Glutamatergic neuron (in vitro differentiated cells): ENCODE measurements around the gene CYLC2. TPM values are rescaled to one million over a fixed set of nuclear protein-coding genes. Genes with fewer than 3 reads are reported as not detected.

Experiments used
- DNase-seq: peaks from one replicate; pipeline ENCODE4 v3.0.0; 2022
- H3K27ac Mint-ChIP-seq: one replicate; pipeline ENCODE4 v1.8.0; 2020; ENCODE audit warnings: mild to moderate bottlenecking, mixed read lengths, inconsistent platforms; ENCODE audit not compliant: unreplicated experiment
- H3K27me3 Mint-ChIP-seq: one replicate; pipeline ENCODE4 v1.8.0; 2020; ENCODE audit warnings: mild to moderate bottlenecking, moderate library complexity, mixed read lengths, inconsistent platforms; ENCODE audit not compliant: unreplicated experiment
- H3K36me3 Mint-ChIP-seq: one replicate; pipeline ENCODE4 v1.8.0; 2020; ENCODE audit warnings: mild to moderate bottlenecking, mixed read lengths, inconsistent platforms; ENCODE audit not compliant: unreplicated experiment
- H3K4me1 Mint-ChIP-seq: one replicate; pipeline ENCODE4 v1.8.0; 2020; ENCODE audit warnings: mild to moderate bottlenecking, low read depth, mixed read lengths, inconsistent platforms; ENCODE audit not compliant: unreplicated experiment
- H3K4me3 Mint-ChIP-seq: one replicate; pipeline ENCODE4 v1.8.0; 2020; ENCODE audit warnings: mild to moderate bottlenecking, mixed read lengths, inconsistent platforms; ENCODE audit not compliant: unreplicated experiment
- H3K9me3 Mint-ChIP-seq: one replicate; pipeline ENCODE4 v1.8.0; 2020; ENCODE audit warnings: mild to moderate bottlenecking, moderate library complexity, mixed read lengths, inconsistent platforms; ENCODE audit not compliant: unreplicated experiment
- total RNA-seq: library from RNA; stranded (reverse); fragmentation: NEBNext Ultra II Directional; extraction: Animal tissue kit (Norgen Biotek cat#: 25700); gene quantifications from one replicate; pipeline ENCODE4 v1.2.1, GENCODE V29; 2021; ENCODE audit not compliant: unreplicated experiment
- TF ChIP-seq, protein P1 (sequence below): fragments of 200-600 bp; sonication (generic); IDR thresholded peaks from one replicate; pipeline ENCODE4 v1.5.0; 2021; ENCODE audit not compliant: partially characterized antibody, unreplicated experiment

Gene CYLC2
- total RNA-seq, 1 donor from 2014 or later, result not detected

DNA sequence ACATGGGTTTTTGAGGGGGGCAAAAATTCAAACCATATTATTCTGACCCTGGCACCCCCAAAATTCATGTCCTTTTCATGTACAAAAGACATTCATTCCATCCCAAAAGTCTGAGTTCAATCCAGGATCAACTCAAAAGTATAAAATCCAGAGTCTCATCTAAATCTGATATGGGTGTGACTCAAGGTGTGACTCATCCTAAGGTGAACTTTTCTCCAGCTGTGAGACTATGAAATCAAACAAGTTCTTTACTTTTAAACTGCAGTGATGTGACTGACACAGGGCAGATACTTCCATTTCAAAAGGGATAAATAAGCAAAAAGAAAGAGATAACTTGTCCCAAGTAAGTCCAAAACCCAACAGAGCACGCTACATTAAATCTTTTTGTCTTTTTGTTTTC, 20.6 kb upstream of the CYLC2 start:
- no peaks in the 10 kb centered on the region for H3K27me3 Mint-ChIP-seq
- H3K9me3 Mint-ChIP-seq, result peaks cover 3% of the 10 kb centered on the region
- no peak overlapping the region for H3K27ac Mint-ChIP-seq
- TF ChIP-seq, protein P1, sequence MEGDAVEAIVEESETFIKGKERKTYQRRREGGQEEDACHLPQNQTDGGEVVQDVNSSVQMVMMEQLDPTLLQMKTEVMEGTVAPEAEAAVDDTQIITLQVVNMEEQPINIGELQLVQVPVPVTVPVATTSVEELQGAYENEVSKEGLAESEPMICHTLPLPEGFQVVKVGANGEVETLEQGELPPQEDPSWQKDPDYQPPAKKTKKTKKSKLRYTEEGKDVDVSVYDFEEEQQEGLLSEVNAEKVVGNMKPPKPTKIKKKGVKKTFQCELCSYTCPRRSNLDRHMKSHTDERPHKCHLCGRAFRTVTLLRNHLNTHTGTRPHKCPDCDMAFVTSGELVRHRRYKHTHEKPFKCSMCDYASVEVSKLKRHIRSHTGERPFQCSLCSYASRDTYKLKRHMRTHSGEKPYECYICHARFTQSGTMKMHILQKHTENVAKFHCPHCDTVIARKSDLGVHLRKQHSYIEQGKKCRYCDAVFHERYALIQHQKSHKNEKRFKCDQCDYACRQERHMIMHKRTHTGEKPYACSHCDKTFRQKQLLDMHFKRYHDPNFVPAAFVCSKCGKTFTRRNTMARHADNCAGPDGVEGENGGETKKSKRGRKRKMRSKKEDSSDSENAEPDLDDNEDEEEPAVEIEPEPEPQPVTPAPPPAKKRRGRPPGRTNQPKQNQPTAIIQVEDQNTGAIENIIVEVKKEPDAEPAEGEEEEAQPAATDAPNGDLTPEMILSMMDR, result no peak
- no peak overlapping the region for H3K4me3 Mint-ChIP-seq
- DNase-seq, result no peak
- H3K4me1 Mint-ChIP-seq, result no peaks in the 10 kb centered on the region
- peaks cover 14% of the 10 kb centered on the region for H3K36me3 Mint-ChIP-seq

DNA sequence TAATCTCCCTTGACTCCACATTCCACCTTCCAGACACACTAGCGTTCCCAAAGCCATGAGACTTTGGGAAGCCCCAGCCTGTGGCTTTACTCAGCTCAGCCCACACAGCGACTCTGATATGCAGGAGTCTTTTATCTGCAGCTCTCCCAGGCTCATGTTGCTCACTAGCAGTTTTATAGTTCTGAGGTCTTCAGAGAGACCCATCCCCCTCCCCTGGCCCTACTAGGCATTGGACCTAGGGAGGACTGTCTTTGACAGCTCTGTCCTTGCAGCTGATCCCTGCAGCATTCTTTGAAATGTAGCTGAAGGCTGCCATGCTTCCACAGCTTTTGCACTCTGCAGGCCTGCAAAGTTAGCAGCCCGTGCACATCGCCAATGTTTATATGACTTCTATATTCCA, 19.9 kb upstream of the CYLC2 start:
- Mint-ChIP-seq H3K36me3 (peaks cover 13% of the 10 kb centered on the region), H3K9me3 (peaks cover 2% of the 10 kb centered on the region), H3K4me3 (no peak overlapping the region), H3K4me1 (no peaks in the 10 kb centered on the region), H3K27me3 (no peaks in the 10 kb centered on the region), H3K27ac (no peak overlapping the region)
- TF ChIP-seq, protein P1, result no peak
- no peak for DNase-seq

DNA sequence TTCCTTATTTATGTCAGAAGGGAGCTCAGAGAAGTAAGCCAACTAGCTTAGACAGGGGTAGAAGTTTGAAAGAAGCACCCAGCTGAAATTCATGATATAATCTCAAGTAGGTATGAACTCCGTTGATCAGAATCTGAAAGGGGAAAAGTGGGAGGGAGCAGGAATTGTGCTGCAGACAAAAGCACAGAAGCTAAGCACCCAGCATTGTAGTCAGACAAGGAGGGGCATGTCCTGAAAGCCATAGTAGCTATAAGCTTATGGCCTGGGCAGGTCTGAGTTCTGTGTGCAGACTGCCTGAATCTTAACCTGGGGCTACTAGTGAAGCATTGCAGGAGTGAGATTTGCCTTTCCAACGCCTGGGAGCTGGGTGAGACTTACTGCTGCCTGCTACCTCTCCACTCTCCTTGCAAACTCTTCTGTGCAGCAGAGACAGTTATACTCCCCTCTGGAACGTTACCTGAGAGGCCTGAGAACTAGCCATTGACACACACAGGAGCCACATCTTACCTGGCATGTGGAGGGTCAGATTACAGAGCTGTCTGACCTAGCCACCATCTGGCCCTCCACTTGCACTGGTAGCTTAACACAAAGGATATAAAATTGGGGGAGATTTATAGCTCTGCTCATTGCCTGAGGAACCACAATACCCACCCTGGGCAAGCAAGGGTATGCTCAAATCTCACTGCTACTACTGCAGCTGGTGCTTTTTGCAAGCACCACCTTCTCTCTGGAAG, 9.8 kb upstream of the CYLC2 start:
- no peaks in the 10 kb centered on the region for H3K4me1 Mint-ChIP-seq
- no peak for DNase-seq
- H3K9me3 Mint-ChIP-seq, result peaks cover 2% of the 10 kb centered on the region
- H3K27ac Mint-ChIP-seq, result no peak overlapping the region
- no peaks in the 10 kb centered on the region for H3K27me3 Mint-ChIP-seq
- TF ChIP-seq, protein P1, result no peak
- H3K4me3 Mint-ChIP-seq, result no peak overlapping the region
- H3K36me3 Mint-ChIP-seq, result no peaks in the 10 kb centered on the region

DNA sequence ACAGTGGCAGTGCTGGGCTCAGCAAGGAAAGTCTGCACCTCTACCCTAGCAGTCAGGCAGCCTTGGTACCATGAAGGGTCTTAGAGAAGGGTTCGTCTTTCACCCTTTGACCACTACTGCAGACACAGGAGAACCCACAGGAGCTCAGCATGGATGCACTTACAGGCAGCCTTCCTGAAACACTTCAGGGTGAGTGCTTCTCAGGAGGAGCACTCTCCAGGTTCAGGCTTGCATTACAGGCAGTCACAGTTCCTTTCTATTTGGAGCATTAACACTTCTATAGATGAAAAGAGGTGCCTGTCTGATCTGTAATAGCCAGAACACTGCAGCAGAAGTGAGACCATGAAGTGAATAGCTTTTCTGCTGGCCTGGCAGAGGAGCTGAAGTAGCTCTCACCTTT, 8.7 kb upstream of the CYLC2 start:
- DNase-seq, result no peak
- no peaks in the 10 kb centered on the region for H3K27me3 Mint-ChIP-seq
- peaks cover 2% of the 10 kb centered on the region for H3K9me3 Mint-ChIP-seq
- H3K4me3 Mint-ChIP-seq, result no peak overlapping the region
- H3K36me3 Mint-ChIP-seq, result no peaks in the 10 kb centered on the region
- TF ChIP-seq, protein P1, result no peak
- no peak overlapping the region for H3K27ac Mint-ChIP-seq
- no peaks in the 10 kb centered on the region for H3K4me1 Mint-ChIP-seq

DNA sequence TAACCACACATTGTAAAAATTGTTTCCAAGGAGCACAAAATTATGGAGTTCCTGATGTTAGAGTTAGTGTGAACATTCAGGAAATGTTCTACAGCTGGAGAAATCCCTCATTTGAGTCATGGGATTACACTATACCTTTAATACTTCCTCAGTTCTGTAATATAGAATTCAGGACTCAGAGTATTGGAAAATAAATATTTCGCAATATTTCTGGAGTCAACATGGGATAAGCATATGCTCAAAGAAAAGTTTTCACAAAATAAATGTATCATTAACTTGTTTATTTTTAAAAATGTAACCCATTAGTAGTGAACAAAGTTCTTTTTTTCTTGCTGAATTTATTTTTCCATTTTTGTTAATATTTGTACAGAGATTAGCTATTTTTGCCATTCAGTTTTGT, 8.6 kb downstream of the CYLC2 start:
- H3K27me3 Mint-ChIP-seq, result peaks cover 4% of the 10 kb centered on the region
- H3K9me3 Mint-ChIP-seq, result no peaks in the 10 kb centered on the region
- H3K27ac Mint-ChIP-seq, result no peak overlapping the region
- H3K4me3 Mint-ChIP-seq, result no peak overlapping the region
- no peak for DNase-seq
- TF ChIP-seq, protein P1, result no peak
- H3K4me1 Mint-ChIP-seq, result no peaks in the 10 kb centered on the region
- no peaks in the 10 kb centered on the region for H3K36me3 Mint-ChIP-seq
